Measurements from ENCODE around the gene SLC4A11. TPM values are rescaled to one million over a fixed set of nuclear protein-coding genes. Genes with fewer than 3 reads are reported as not detected.

SLC4A11 gene
- total RNA-seq, 1 donor from 2014 or later: 2.5 TPM

DNA sequence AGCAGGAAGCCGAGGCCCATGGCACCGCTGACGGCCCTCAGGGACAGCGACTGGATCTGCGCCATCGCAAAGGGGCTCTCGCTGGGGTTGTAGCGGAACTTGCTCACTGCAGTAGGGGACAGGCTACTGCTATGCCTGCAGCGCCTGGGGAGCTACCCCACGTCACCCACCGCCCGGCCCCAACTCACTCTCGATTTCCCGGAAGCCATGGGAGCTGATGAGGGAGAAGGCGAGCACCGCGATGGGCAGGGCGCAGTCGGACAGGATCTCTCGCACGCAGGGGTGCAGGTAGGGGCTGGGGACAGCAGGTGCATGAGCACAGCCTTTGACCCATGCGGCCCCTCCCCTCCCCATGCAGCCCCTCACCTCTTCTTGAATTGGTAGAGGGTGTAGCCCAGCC lies 9.8 kb downstream of the SLC4A11 start:
- H3K36me3 Mint-ChIP-seq: no peaks in the 10 kb centered on the region
- no peak for DNase-seq (ENCODE audit: low spot score in 2 of 2, unreplicated experiment in 2 of 2)
- H3K4me1 Mint-ChIP-seq: peaks cover 8% of the 10 kb centered on the region
- TF ChIP-seq, protein P1, sequence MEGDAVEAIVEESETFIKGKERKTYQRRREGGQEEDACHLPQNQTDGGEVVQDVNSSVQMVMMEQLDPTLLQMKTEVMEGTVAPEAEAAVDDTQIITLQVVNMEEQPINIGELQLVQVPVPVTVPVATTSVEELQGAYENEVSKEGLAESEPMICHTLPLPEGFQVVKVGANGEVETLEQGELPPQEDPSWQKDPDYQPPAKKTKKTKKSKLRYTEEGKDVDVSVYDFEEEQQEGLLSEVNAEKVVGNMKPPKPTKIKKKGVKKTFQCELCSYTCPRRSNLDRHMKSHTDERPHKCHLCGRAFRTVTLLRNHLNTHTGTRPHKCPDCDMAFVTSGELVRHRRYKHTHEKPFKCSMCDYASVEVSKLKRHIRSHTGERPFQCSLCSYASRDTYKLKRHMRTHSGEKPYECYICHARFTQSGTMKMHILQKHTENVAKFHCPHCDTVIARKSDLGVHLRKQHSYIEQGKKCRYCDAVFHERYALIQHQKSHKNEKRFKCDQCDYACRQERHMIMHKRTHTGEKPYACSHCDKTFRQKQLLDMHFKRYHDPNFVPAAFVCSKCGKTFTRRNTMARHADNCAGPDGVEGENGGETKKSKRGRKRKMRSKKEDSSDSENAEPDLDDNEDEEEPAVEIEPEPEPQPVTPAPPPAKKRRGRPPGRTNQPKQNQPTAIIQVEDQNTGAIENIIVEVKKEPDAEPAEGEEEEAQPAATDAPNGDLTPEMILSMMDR (IDR thresholded peaks at IDR 0.05; ENCODE audit: unreplicated experiment): no peak
- H3K27me3 Mint-ChIP-seq (ENCODE audit: low read depth): no peaks in the 10 kb centered on the region
- no peak overlapping the region for H3K4me3 Mint-ChIP-seq
- no peaks in the 10 kb centered on the region for H3K9me3 Mint-ChIP-seq
- no peak overlapping the region for H3K27ac Mint-ChIP-seq

DNA sequence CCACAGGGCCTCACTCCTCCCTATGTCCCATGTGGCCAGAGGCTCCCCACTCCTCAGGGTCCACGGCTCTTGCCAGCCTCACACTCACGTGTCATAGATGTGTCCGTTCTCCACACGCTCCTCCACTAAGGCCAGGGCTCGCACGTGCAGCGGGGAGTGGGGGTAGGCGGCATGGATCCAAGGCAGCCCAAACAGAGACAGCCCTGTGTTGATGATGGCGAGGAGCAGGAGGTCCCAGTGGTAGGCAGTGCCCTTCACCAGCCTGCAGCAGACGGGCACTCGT lies 10.3 kb downstream of the SLC4A11 start:
- no peak overlapping the region for H3K27ac Mint-ChIP-seq
- H3K4me3 Mint-ChIP-seq: no peak overlapping the region
- H3K36me3 Mint-ChIP-seq: no peaks in the 10 kb centered on the region
- H3K9me3 Mint-ChIP-seq: no peaks in the 10 kb centered on the region
- DNase-seq (ENCODE audit: low spot score in 2 of 2, unreplicated experiment in 2 of 2): no peak
- peaks cover 8% of the 10 kb centered on the region for H3K4me1 Mint-ChIP-seq
- no peaks in the 10 kb centered on the region for H3K27me3 Mint-ChIP-seq (ENCODE audit: low read depth)
- TF ChIP-seq, protein P1 (IDR thresholded peaks at IDR 0.05; ENCODE audit: unreplicated experiment): no peak

GRCh38 chr20:3227936-3228749 lies 10.8 kb downstream of the SLC4A11 start:
- Mint-ChIP-seq H3K4me3 (no peak overlapping the region), H3K9me3 (no peaks in the 10 kb centered on the region), H3K27me3 (ENCODE audit: low read depth) (no peaks in the 10 kb centered on the region), H3K36me3 (no peaks in the 10 kb centered on the region), H3K4me1 (peaks cover 8% of the 10 kb centered on the region), H3K27ac (no peak overlapping the region)
- TF ChIP-seq, protein P1 (IDR thresholded peaks at IDR 0.05; ENCODE audit: unreplicated experiment): no peak
- no peak for DNase-seq (ENCODE audit: low spot score in 2 of 2, unreplicated experiment in 2 of 2)

DNA sequence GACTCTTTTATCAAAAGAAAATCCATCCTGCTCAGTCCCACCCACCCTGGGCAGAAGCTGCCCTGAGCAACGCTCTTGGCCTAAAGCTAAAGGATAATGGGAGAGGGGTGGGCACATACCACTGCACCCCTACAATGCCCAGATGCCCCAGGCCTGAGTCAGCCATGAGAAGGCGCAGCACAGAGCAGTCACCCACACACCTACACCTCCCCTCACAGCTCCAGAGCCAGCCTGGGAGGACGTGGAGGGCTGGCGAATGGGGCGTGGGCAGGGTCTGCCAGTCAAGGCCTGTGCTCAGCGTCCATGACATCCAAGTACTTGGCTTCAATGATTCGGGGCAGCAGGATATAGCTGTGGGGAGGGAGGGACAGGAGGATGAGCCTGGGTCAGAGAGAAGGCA lies 11.5 kb downstream of the SLC4A11 start:
- H3K9me3 Mint-ChIP-seq: no peaks in the 10 kb centered on the region
- H3K27ac Mint-ChIP-seq: no peak overlapping the region
- no peaks in the 10 kb centered on the region for H3K27me3 Mint-ChIP-seq (ENCODE audit: low read depth)

GRCh38 chr20:3226864-3227263 lies 12.1 kb downstream of the SLC4A11 start:
- Mint-ChIP-seq H3K36me3 (no peaks in the 10 kb centered on the region), H3K4me1 (peaks cover 8% of the 10 kb centered on the region), H3K9me3 (no peaks in the 10 kb centered on the region), H3K27me3 (ENCODE audit: low read depth) (no peaks in the 10 kb centered on the region), H3K27ac (peak overlapping the region; percentile 56), H3K4me3 (no peak overlapping the region)
- no peak for DNase-seq (ENCODE audit: low spot score in 2 of 2, unreplicated experiment in 2 of 2)
- TF ChIP-seq, protein P1 (IDR thresholded peaks at IDR 0.05; ENCODE audit: unreplicated experiment): no peak

More for the DNA sequence above, 11.5 kb downstream of the SLC4A11 start:
- no peaks in the 10 kb centered on the region for H3K36me3 Mint-ChIP-seq
- no peak overlapping the region for H3K4me3 Mint-ChIP-seq
- peaks cover 8% of the 10 kb centered on the region for H3K4me1 Mint-ChIP-seq
- no peak for DNase-seq (ENCODE audit: low spot score in 2 of 2, unreplicated experiment in 2 of 2)
- TF ChIP-seq, protein P1 (IDR thresholded peaks at IDR 0.05; ENCODE audit: unreplicated experiment): no peak

Measured in mesothelial cell of epicardium (in vitro differentiated cells).